A673 (cell line): Measurements from ENCODE around the gene FSIP1. TPM values are rescaled to one million over a fixed set of nuclear protein-coding genes. Genes with fewer than 3 reads are reported as not detected.

Source experiments
- BruUV-seq: library from RNA; stranded (reverse); fragments of 400-500 nt; replicated peaks from 2 replicates; lab custom pipeline; 2021; lab: Mats Ljungman, UMichigan
- CTCF ChIA-PET: fragments of 300-600 bp; sonication (Branson Sonifier 250); formaldehyde crosslinking; loops from one replicate; lab custom pipeline; 2022; ENCODE audit warnings: antibody characterized with exemption; lab: Charles Lee
- POLR2A ChIA-PET: fragments of 300-600 bp; sonication (Branson Sonifier 250); formaldehyde crosslinking; loops from one replicate; lab custom pipeline; 2022; ENCODE audit warnings: antibody characterized with exemption; ENCODE audit not compliant: low non-redundant PET; lab: Charles Lee
- DNase-seq: peaks from one replicate; pipeline ENCODE4 v3.0.0-alpha.2; 2015; ENCODE audit warnings: low spot score
- H3K27ac ChIP-seq: fragments of 200-600 bp; sonication (generic); 2 replicates; pipeline ENCODE4 v1.5.1; 2016; ENCODE audit warnings: mixed run types, low read depth, mild to moderate bottlenecking, mixed read lengths, antibody characterized with exemption, low read length; ENCODE audit not compliant: poor library complexity, severe bottlenecking
- H3K27me3 ChIP-seq: fragments of 200-600 bp; sonication (generic); replicated peaks from 2 replicates; pipeline ENCODE4 v1.6.1; 2017; ENCODE audit warnings: mixed run types, low read depth, mild to moderate bottlenecking, mixed read lengths, antibody characterized with exemption, low read length; ENCODE audit not compliant: insufficient read depth, poor library complexity
- H3K36me3 ChIP-seq: fragments of 200-600 bp; sonication (generic); 2 replicates; pipeline ENCODE4 v1.6.1; 2016; ENCODE audit warnings: mixed run types, mild to moderate bottlenecking, mixed read lengths, antibody characterized with exemption, low read length; ENCODE audit not compliant: insufficient read depth, poor library complexity, severe bottlenecking
- H3K4me1 ChIP-seq: fragments of 200-600 bp; sonication (generic); 2 replicates; pipeline ENCODE4 v1.6.1; 2017; ENCODE audit warnings: mixed run types, mild to moderate bottlenecking, mixed read lengths, antibody characterized with exemption, low read length; ENCODE audit not compliant: insufficient read depth, poor library complexity, severe bottlenecking
- H3K4me3 ChIP-seq: fragments of 200-600 bp; sonication (generic); 2 replicates; pipeline ENCODE4 v1.5.1; 2016; ENCODE audit warnings: low read depth, mixed run types, mild to moderate bottlenecking, mixed read lengths, low read length; ENCODE audit not compliant: poor library complexity, severe bottlenecking
- H3K9me3 ChIP-seq: fragments of 200-600 bp; sonication (generic); 2 replicates; pipeline ENCODE4 v1.6.1; 2016; ENCODE audit warnings: mixed run types, low read depth, mild to moderate bottlenecking, mixed read lengths, antibody characterized with exemption, low read length; ENCODE audit not compliant: poor library complexity, severe bottlenecking
- EZH2 ChIP-seq: fragments of 200-600 bp; sonication (generic); IDR thresholded peaks from 2 replicates; pipeline ENCODE4 v1.6.1; 2017; ENCODE audit warnings: borderline replicate concordance, low read depth, mild to moderate bottlenecking, mixed read lengths, antibody characterized with exemption, low read length; ENCODE audit not compliant: poor library complexity, severe bottlenecking
- intact Hi-C: fragments of 100-400 bp; cut with micrococcal nuclease; formaldehyde crosslinking; loops from one replicate; pipeline ENCODE4 v1.10.0; 2022; ENCODE audit not compliant: unreplicated experiment
- total RNA-seq: library from RNA; stranded (reverse); gene quantifications from 2 replicates; pipeline ENCODE4 v1.2.3, GENCODE V29; 2021
- TF ChIP-seq, protein P1 (sequence below): fragments of 300-800, 200-600 bp; sonication (generic); conservative IDR thresholded peaks from 2 replicates; pipeline ENCODE4 v1.5.1; 2017; ENCODE audit warnings: low read depth, mild to moderate bottlenecking, antibody characterized with exemption, low read length, moderate library complexity, mixed read lengths

The FSIP1 gene
- total RNA-seq, 1 experiment from 2014 or later: 0.37 TPM

DNA sequence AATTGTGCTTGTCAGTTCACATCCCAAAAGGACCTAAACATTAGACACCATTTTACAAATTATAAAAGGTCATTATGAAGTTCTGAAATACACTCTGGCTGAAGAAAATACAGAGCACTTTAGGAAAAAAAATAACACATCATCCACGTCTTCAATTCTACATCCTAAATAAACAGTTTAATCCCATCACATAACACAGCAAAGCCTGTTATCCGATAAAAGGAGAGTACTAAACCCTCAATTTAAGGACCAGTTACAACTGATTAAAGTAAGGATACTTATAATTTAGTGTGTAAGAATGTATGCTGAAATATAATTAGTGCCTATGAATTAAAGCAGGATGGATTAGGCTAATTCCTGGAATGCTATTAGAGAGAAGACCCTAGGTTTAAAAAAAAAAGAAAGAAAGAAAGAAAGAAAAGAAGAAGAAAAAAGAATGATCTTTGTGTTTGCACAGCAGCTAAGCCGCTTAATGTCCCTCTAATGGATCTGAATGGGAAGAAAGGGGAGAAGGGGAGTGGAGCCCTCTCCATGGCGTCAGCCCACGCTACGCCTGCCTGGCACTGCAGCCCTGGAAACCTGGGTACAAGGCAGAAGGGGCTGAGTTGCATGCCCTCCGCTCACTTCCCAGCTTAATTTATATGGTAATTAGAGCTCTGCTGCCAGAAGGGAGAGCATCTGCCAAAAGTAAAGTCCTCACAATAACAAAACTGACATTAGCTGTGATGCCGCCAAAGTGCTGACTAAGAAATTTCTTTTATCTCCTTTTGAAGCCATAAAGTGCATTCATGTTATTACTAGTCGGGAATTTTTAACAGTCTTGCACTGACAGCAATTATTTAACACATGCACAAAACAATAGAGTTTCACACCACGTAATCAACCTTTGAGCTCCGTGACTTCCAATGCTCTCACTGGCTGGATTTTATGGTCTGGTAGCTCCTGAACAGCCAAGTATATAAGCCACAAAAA is 90.0 kb downstream of the FSIP1 start:
- DNase-seq: peak; percentile 72
- intact Hi-C loops: no loop called here
- Histone ChIP-seq H3K4me3 (no peak overlapping the region), H3K27me3 (no peaks in the 10 kb centered on the region), H3K4me1 (peaks cover 14% of the 10 kb centered on the region), H3K36me3 (no peaks in the 10 kb centered on the region), H3K9me3 (no peaks in the 10 kb centered on the region), H3K27ac (no peak overlapping the region)
- TF ChIP-seq EZH2: no peak
- TF ChIP-seq, protein P1, sequence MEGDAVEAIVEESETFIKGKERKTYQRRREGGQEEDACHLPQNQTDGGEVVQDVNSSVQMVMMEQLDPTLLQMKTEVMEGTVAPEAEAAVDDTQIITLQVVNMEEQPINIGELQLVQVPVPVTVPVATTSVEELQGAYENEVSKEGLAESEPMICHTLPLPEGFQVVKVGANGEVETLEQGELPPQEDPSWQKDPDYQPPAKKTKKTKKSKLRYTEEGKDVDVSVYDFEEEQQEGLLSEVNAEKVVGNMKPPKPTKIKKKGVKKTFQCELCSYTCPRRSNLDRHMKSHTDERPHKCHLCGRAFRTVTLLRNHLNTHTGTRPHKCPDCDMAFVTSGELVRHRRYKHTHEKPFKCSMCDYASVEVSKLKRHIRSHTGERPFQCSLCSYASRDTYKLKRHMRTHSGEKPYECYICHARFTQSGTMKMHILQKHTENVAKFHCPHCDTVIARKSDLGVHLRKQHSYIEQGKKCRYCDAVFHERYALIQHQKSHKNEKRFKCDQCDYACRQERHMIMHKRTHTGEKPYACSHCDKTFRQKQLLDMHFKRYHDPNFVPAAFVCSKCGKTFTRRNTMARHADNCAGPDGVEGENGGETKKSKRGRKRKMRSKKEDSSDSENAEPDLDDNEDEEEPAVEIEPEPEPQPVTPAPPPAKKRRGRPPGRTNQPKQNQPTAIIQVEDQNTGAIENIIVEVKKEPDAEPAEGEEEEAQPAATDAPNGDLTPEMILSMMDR: no peak
- no TSS peak for BruUV-seq
- ChIA-PET CTCF (interaction anchor here (0.8 kb wide), 1 partner anchor 64 kb away, joined by 4 read pairs; no protein-coding TSS in a partner anchor), POLR2A (interaction anchor here (0.6 kb wide), 1 partner anchor 112 kb away, joined by 3 read pairs; no protein-coding TSS in a partner anchor)

DNA sequence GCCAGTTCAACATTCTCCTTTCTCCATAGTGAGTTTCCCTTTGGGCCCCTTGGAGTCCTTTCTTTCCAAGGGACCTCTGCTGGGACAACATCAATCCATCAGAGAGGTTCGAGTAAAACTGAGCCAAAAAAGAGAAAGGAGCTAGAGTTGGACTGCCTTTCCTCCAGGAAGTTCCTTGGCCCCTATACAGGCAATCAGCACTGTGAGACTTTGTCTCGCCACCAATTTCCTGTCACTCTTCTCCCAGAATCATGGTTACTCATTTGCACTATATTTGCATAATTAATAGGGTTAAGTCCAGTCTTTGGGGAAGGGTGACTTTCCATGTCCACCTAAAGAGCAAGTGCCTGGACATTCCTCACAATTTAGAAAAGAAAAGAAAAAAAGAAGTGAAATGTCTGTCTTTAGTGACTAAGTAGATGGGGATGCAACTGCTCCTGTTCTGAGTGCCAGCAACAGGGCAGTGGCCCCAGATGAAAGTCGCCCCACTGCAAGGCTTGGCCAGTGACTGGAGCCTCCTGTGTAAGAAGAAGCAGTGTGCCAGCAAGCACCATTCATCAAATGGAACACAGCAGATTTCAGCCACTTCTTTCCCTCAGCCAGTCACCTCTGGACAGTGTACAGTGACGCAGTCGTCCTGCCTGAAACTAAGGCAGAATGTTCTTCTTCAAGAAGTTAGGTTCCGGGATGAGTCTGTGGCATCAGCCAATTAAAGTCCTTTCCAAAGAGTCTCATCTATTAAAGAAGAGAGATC is 91.6 kb downstream of the FSIP1 start:
- Histone ChIP-seq H3K4me1 (peaks cover 14% of the 10 kb centered on the region), H3K27me3 (no peaks in the 10 kb centered on the region), H3K36me3 (no peaks in the 10 kb centered on the region), H3K27ac (no peak overlapping the region), H3K4me3 (no peak overlapping the region), H3K9me3 (no peaks in the 10 kb centered on the region)
- no TSS peak for BruUV-seq
- no peak for TF ChIP-seq EZH2
- TF ChIP-seq, protein P1: no peak
- intact Hi-C loops: no loop called here
- ChIA-PET CTCF (no interaction called here), POLR2A (no interaction called here)
- no peak for DNase-seq

DNA sequence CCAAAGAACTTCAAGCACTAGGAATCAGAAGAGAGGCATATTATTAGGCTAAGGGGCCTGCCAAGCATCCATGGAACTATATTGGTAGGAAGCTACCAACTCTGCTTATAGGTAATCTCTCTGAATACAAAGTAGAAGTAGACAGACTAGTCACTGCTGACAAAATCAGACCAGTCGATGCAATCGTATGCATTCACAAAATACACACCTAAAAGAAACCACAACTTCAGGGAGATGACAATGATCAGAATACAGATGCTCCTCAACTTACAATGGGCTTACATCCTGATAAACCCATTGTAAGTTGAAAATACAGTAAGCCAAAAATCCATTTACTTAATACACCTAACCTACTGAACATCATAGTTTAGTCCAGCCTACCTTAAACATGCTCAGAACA is 94.7 kb downstream of the FSIP1 start:
- H3K27ac ChIP-seq: no peak overlapping the region
- ChIA-PET POLR2A (no interaction called here), CTCF (interaction anchor here (4.5 kb wide), 1 partner anchor 70 kb away, joined by 33 read pairs; no protein-coding TSS in a partner anchor)
- BruUV-seq: no TSS peak
- no peaks in the 10 kb centered on the region for H3K36me3 ChIP-seq
- no peaks in the 10 kb centered on the region for H3K27me3 ChIP-seq
- intact Hi-C loops: loop anchor here (10.0 kb wide), 2 partner anchors 187 to 587 kb away; no protein-coding TSS in a partner anchor
- peaks cover 10% of the 10 kb centered on the region for H3K4me1 ChIP-seq
- DNase-seq: no peak
- H3K4me3 ChIP-seq: no peak overlapping the region
- no peak for TF ChIP-seq EZH2
- TF ChIP-seq, protein P1: no peak
- H3K9me3 ChIP-seq: no peaks in the 10 kb centered on the region
